Measurements from ENCODE around the gene FBXL13.
"Not testable (repeated sequence)": the region's sequence is repeated elsewhere in the genome, so short reads cannot be mapped to it uniquely, and the experiment has no call there.

Gene FBXL13

GRCh38 chr7:102982235-102982634 is 92.4 kb downstream of the FBXL13 start:
- DNase-seq (ENCODE audit: low spot score) = no peak

- DNase-seq (ENCODE audit: low spot score) = no peak
Observed at GRCh38 chr7:102981451-102981850, 93.1 kb downstream of the FBXL13 start.

- DNase-seq (ENCODE audit: low spot score) = no peak
Observed at GRCh38 chr7:102979670-102980069, 94.9 kb downstream of the FBXL13 start.

- DNase-seq (ENCODE audit: low spot score) = peak; percentile 58
Observed at GRCh38 chr7:102978284-102978683, 96.3 kb downstream of the FBXL13 start.

GRCh38 chr7:102977586-102977985 is 97.0 kb downstream of the FBXL13 start:
- not testable (repeated sequence) for DNase-seq (ENCODE audit: low spot score)

GRCh38 chr7:102976493-102976892 is 98.1 kb downstream of the FBXL13 start:
- no peak for DNase-seq (ENCODE audit: low spot score)

GRCh38 chr7:102975854-102976253 is 98.7 kb downstream of the FBXL13 start:
- no peak for DNase-seq (ENCODE audit: low spot score)

GRCh38 chr7:102974366-102975236 is 100.0 kb downstream of the FBXL13 start:
- no peak for DNase-seq (ENCODE audit: low spot score)

GRCh38 chr7:102973096-102973802 is 101.3 kb downstream of the FBXL13 start:
- DNase-seq (ENCODE audit: low spot score) = no peak

- DNase-seq (ENCODE audit: low spot score) = no peak
Observed at GRCh38 chr7:102967798-102968197, 106.8 kb downstream of the FBXL13 start.

GRCh38 chr7:102966465-102966864 is 108.1 kb downstream of the FBXL13 start:
- DNase-seq (ENCODE audit: low spot score) = no peak

GRCh38 chr7:102961993-102962392 is 112.6 kb downstream of the FBXL13 start:
- not testable (repeated sequence) for DNase-seq (ENCODE audit: low spot score)

GRCh38 chr7:102958004-102958403 is 116.6 kb downstream of the FBXL13 start:
- not testable (repeated sequence) for DNase-seq (ENCODE audit: low spot score)

- DNase-seq (ENCODE audit: low spot score) = not testable (repeated sequence)
Observed at GRCh38 chr7:102954359-102954758, 120.2 kb downstream of the FBXL13 start.

- no peak for DNase-seq (ENCODE audit: low spot score)
Observed at GRCh38 chr7:102953406-102953805, 121.2 kb downstream of the FBXL13 start.

- no peak for DNase-seq (ENCODE audit: low spot score)
Observed at GRCh38 chr7:102951839-102952238, 122.8 kb downstream of the FBXL13 start.

GRCh38 chr7:102944241-102944640 is 130.4 kb downstream of the FBXL13 start:
- DNase-seq (ENCODE audit: low spot score) = no peak

GRCh38 chr7:102943423-102944169 is 131.0 kb downstream of the FBXL13 start:
- no peak for DNase-seq (ENCODE audit: low spot score)

- no peak for DNase-seq (ENCODE audit: low spot score)
Observed at GRCh38 chr7:102942868-102943267, 131.7 kb downstream of the FBXL13 start.

- DNase-seq (ENCODE audit: low spot score) = no peak
Observed at GRCh38 chr7:102942181-102942866, 132.3 kb downstream of the FBXL13 start.

- no peak for DNase-seq (ENCODE audit: low spot score)
Observed at GRCh38 chr7:102938679-102939078, 135.9 kb downstream of the FBXL13 start.
